Lower leg skin (tissue), 3 donors: ENCODE measurements around the gene NELL1.

Source experiments
- CTCF ChIP-seq, 3 donors: fragments of 450-650 bp; IDR thresholded peaks; one replicate each; pipeline ENCODE4 v1.5.1; 2016; ENCODE audit warnings: antibody characterized with exemption in 3 of 3, mild to moderate bottlenecking in 3 of 3, moderate library complexity in 2 of 3
- POLR2A ChIP-seq, 2 donors: fragments of 450-650 bp; IDR thresholded peaks; one replicate each; pipeline ENCODE4 v1.6.1; 2016 to 2017; ENCODE audit warnings: antibody characterized with exemption in 2 of 2, mild to moderate bottlenecking in 1 of 2, moderate library complexity in 1 of 2

- TF ChIP-seq CTCF (IDR thresholded peaks at IDR 0.05) (no peak), POLR2A (IDR thresholded peaks at IDR 0.05) (no peak)
Observed at GRCh38 chr11:21185959-21186358, 516.6 kb downstream of the NELL1 start.
